Mammary epithelial cell (primary cell): ENCODE measurements around the gene ARMC9.

Experiments
- EZH2 ChIP-seq: IDR thresholded peaks from 2 replicates; pipeline ENCODE4 v1.6.1; 2012; ENCODE audit warnings: low read length, inconsistent platforms, borderline replicate concordance
- TF ChIP-seq, protein P1 (sequence below), 2 donors: IDR thresholded peaks in 1 of 2; conservative IDR thresholded peaks in 1 of 2; 2 replicates each; pipeline ENCODE4 v1.5.1; 2011 to 2012; ENCODE audit warnings: inconsistent platforms in 2 of 2, low read length in 2 of 2, mild to moderate bottlenecking in 2 of 2, control low read depth in 1 of 2, low read depth in 1 of 2; ENCODE audit not compliant: insufficient read depth in 1 of 2; ENCODE audit errors: extremely low read depth in 1 of 2

DNA sequence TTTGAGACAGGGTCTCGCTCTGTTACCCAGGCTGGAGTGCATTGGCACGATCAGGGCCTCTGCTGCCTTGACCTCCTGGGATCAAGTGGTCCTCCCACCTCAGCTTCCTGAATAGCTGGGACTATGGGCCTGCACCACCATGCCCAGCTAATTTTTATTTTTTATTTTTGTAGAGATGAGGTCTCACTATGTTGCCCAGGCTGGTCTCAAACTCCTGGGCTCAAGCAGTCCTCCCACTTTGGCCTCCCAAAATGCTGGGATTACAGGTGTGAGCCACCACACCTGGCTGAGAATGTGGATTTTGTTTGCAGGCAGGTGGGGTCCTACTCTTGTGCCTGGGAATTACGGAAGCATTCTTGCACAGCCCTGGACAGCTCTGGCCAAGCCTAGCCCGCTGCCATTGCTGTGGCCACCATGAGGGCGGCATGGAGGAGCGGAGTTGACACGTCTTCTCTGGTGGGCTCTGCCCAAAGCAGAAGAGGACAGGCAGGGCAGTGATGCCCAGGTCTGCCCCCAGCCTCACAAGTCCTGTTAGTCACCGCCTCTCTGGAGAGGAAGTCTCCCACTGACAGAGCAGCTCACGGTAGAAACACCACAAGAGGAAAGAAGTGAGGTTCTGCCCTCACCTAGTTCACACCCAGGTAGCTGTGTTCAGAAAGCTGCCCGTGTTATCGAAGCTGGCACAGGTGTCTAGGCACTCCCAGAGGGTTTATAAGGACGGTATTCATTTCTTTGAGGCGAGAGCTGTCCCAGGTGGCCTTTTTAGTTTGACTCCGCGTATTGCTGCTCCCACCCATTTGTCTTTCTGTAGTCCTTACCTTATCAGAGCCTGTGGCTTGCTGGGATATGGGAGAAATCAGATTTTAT lies 46.2 kb downstream of the ARMC9 start:
- TF ChIP-seq, protein P1, sequence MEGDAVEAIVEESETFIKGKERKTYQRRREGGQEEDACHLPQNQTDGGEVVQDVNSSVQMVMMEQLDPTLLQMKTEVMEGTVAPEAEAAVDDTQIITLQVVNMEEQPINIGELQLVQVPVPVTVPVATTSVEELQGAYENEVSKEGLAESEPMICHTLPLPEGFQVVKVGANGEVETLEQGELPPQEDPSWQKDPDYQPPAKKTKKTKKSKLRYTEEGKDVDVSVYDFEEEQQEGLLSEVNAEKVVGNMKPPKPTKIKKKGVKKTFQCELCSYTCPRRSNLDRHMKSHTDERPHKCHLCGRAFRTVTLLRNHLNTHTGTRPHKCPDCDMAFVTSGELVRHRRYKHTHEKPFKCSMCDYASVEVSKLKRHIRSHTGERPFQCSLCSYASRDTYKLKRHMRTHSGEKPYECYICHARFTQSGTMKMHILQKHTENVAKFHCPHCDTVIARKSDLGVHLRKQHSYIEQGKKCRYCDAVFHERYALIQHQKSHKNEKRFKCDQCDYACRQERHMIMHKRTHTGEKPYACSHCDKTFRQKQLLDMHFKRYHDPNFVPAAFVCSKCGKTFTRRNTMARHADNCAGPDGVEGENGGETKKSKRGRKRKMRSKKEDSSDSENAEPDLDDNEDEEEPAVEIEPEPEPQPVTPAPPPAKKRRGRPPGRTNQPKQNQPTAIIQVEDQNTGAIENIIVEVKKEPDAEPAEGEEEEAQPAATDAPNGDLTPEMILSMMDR (conservative IDR thresholded peaks at IDR 0.05 in 1 of 2, IDR thresholded peaks at IDR 0.05 in 1 of 2; ENCODE audit: extremely low read depth in 1 of 2, insufficient read depth in 1 of 2, low read depth in 1 of 2, low read length in 2 of 2) = no peak
- TF ChIP-seq EZH2 = no peak
